Activated naive CD8-positive, alpha-beta T cell treated with anti-CD3 and anti-CD28 coated beads for 36 hours (primary cell): ENCODE measurements around the gene CENATAC. TPM values are rescaled to one million over a fixed set of nuclear protein-coding genes. Genes with fewer than 3 reads are reported as not detected.
A peak's percentile ranks its signal among the peaks of the same experiment; 100 is the strongest.
"Not testable (repeated sequence)": the region's sequence is repeated elsewhere in the genome, so short reads cannot be mapped to it uniquely, and the experiment has no call there.

Experiments
- DNase-seq: peaks from one replicate; pipeline ENCODE4 v3.0.0; 2021
- H3K27ac Mint-ChIP-seq: one replicate; pipeline ENCODE4 v1.8.0; 2022; ENCODE audit warnings: mild to moderate bottlenecking, moderate library complexity, mixed read lengths
- H3K27me3 Mint-ChIP-seq: one replicate; pipeline ENCODE4 v1.8.0; 2022; ENCODE audit warnings: mild to moderate bottlenecking, mixed read lengths
- H3K36me3 Mint-ChIP-seq: one replicate; pipeline ENCODE4 v1.8.0; 2021; ENCODE audit warnings: mild to moderate bottlenecking, mixed read lengths
- H3K4me1 Mint-ChIP-seq: one replicate; pipeline ENCODE4 v1.8.0; 2021; ENCODE audit warnings: mixed read lengths
- H3K4me3 Mint-ChIP-seq: one replicate; pipeline ENCODE4 v1.8.0; 2022; ENCODE audit warnings: mild to moderate bottlenecking, moderate library complexity, mixed read lengths
- H3K9me3 Mint-ChIP-seq: one replicate; pipeline ENCODE4 v1.8.0; 2022; ENCODE audit warnings: mixed read lengths
- total RNA-seq, 2 experiments: library from RNA; stranded (reverse); gene quantifications; one replicate each; pipeline ENCODE4 v1.2.3, GENCODE V29; 2021

CENATAC gene
- total RNA-seq, 2 experiments from 2014 or later, result 24.8 to 28.3 TPM

- no peaks in the 10 kb centered on the region for H3K27me3 Mint-ChIP-seq
- H3K9me3 Mint-ChIP-seq, result no peaks in the 10 kb centered on the region
- H3K4me1 Mint-ChIP-seq, result peaks cover 16% of the 10 kb centered on the region
- H3K4me3 Mint-ChIP-seq, result no peak overlapping the region
- H3K27ac Mint-ChIP-seq, result no peak overlapping the region
- DNase-seq, result no peak
- peaks cover 33% of the 10 kb centered on the region for H3K36me3 Mint-ChIP-seq
These were observed 50.7 kb downstream of the CENATAC start for GRCh38 chr11:119048644-119049043.

GRCh38 chr11:119049081-119049480 is 51.1 kb downstream of the CENATAC start:
- Mint-ChIP-seq H3K9me3 (no peaks in the 10 kb centered on the region), H3K27ac (no peak overlapping the region), H3K27me3 (no peaks in the 10 kb centered on the region), H3K36me3 (peaks cover 36% of the 10 kb centered on the region), H3K4me3 (no peak overlapping the region), H3K4me1 (peaks cover 16% of the 10 kb centered on the region)
- no peak for DNase-seq

- Mint-ChIP-seq H3K36me3 (peaks cover 49% of the 10 kb centered on the region), H3K27ac (peak overlapping the region; percentile 13)
- DNase-seq, result peak; percentile 28
These were observed 53.7 kb downstream of the CENATAC start for GRCh38 chr11:119051440-119052162.

GRCh38 chr11:119052163-119052814 is 54.4 kb downstream of the CENATAC start:
- H3K36me3 Mint-ChIP-seq, result peaks cover 49% of the 10 kb centered on the region
- H3K27ac Mint-ChIP-seq, result no peak overlapping the region
- no peak overlapping the region for H3K4me3 Mint-ChIP-seq
- H3K9me3 Mint-ChIP-seq, result no peaks in the 10 kb centered on the region
- no peak for DNase-seq
- H3K4me1 Mint-ChIP-seq, result peaks cover 29% of the 10 kb centered on the region
- no peaks in the 10 kb centered on the region for H3K27me3 Mint-ChIP-seq

More at GRCh38 chr11:119051440-119052162, 53.7 kb downstream of the CENATAC start:
- Mint-ChIP-seq H3K4me1 (peaks cover 29% of the 10 kb centered on the region), H3K9me3 (no peaks in the 10 kb centered on the region), H3K4me3 (no peak overlapping the region), H3K27me3 (no peaks in the 10 kb centered on the region)

- Mint-ChIP-seq H3K27me3 (no peaks in the 10 kb centered on the region), H3K4me1 (peaks cover 39% of the 10 kb centered on the region), H3K4me3 (no peak overlapping the region), H3K9me3 (no peaks in the 10 kb centered on the region), H3K27ac (no peak overlapping the region), H3K36me3 (peaks cover 38% of the 10 kb centered on the region)
- no peak for DNase-seq
These were observed 56.5 kb downstream of the CENATAC start for GRCh38 chr11:119054418-119054817.

GRCh38 chr11:119055901-119056300 is 58.0 kb downstream of the CENATAC start:
- no peaks in the 10 kb centered on the region for H3K9me3 Mint-ChIP-seq
- peaks cover 36% of the 10 kb centered on the region for H3K36me3 Mint-ChIP-seq
- H3K27me3 Mint-ChIP-seq, result no peaks in the 10 kb centered on the region
- peaks cover 39% of the 10 kb centered on the region for H3K4me1 Mint-ChIP-seq
- peak overlapping the region; percentile 97 for H3K27ac Mint-ChIP-seq
- peak overlapping the region; percentile 97 for H3K4me3 Mint-ChIP-seq
- DNase-seq, result no peak

- Mint-ChIP-seq H3K4me1 (peaks cover 38% of the 10 kb centered on the region), H3K27me3 (no peaks in the 10 kb centered on the region), H3K27ac (peak overlapping the region; percentile 97), H3K4me3 (peak overlapping the region; percentile 97), H3K36me3 (peaks cover 31% of the 10 kb centered on the region), H3K9me3 (no peaks in the 10 kb centered on the region)
- peak; percentile 45 for DNase-seq
These were observed 58.6 kb downstream of the CENATAC start for GRCh38 chr11:119056421-119056999.

GRCh38 chr11:119057000-119057769 is 59.2 kb downstream of the CENATAC start, which contains the start of gene HYOU1:
HYOU1 (minus strand) TSS chr11:119057205; CDS start chr11:119056160, 1,045 bp downstream.
- Mint-ChIP-seq H3K4me3 (peak within 1 kb of the TSS; percentile 97), H3K9me3 (no peaks in the 10 kb centered on the region), H3K27me3 (no peaks in the 10 kb centered on the region), H3K27ac (peak within 1 kb of the TSS; percentile 97), H3K4me1 (peaks cover 31% of the 10 kb centered on the region), H3K36me3 (peaks cover 30% of the 10 kb centered on the region)
- peak; percentile 100 for DNase-seq

GRCh38 chr11:119059128-119059527 is 61.2 kb downstream of the CENATAC start:
- not testable (repeated sequence) for H3K9me3 Mint-ChIP-seq, H3K4me3 Mint-ChIP-seq, H3K27me3 Mint-ChIP-seq, DNase-seq, H3K27ac Mint-ChIP-seq
- H3K4me1 Mint-ChIP-seq, result peaks cover 24% of the 10 kb centered on the region
- H3K36me3 Mint-ChIP-seq, result peaks cover 18% of the 10 kb centered on the region

- Mint-ChIP-seq H3K4me1 (peaks cover 23% of the 10 kb centered on the region), H3K4me3 (no peak overlapping the region), H3K36me3 (peaks cover 6% of the 10 kb centered on the region), H3K27me3 (no peaks in the 10 kb centered on the region), H3K9me3 (no peaks in the 10 kb centered on the region), H3K27ac (no peak overlapping the region)
- DNase-seq, result no peak
These were observed 63.3 kb downstream of the CENATAC start for GRCh38 chr11:119061256-119061655.

GRCh38 chr11:119062779-119063178 is 64.8 kb downstream of the CENATAC start:
- H3K9me3 Mint-ChIP-seq, result no peaks in the 10 kb centered on the region
- peaks cover 3% of the 10 kb centered on the region for H3K36me3 Mint-ChIP-seq
- no peak for DNase-seq
- H3K27me3 Mint-ChIP-seq, result no peaks in the 10 kb centered on the region
- H3K4me3 Mint-ChIP-seq, result no peak overlapping the region
- no peak overlapping the region for H3K27ac Mint-ChIP-seq
- H3K4me1 Mint-ChIP-seq, result peaks cover 23% of the 10 kb centered on the region

- Mint-ChIP-seq H3K36me3 (peaks cover 3% of the 10 kb centered on the region), H3K4me3 (no peak overlapping the region), H3K4me1 (peaks cover 24% of the 10 kb centered on the region), H3K27me3 (no peaks in the 10 kb centered on the region), H3K27ac (no peak overlapping the region), H3K9me3 (no peaks in the 10 kb centered on the region)
- DNase-seq, result peak; percentile 36
These were observed 67.4 kb downstream of the CENATAC start for GRCh38 chr11:119065369-119065768.
